ENCODE results near the gene ITGB6.

ITGB6 gene

DNA sequence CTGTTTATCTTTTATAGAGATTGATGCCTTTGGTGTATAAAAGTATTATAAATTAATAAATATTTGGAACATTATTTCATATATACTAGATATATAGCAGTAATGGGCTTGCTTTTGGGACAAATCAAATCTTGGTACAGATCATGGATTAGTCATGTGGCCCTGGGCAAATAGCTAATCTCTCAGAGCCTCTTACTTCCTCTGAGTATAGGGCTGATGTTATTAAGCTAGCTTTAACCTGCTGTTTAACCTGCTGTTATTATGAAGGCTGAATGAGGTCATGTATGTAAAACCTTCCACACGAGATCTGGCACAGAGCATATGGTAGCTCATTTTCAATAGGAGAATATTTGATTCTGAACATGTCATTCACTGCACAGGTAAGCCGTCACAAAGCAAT, 5.7 kb downstream of the ITGB6 start:
- no peak for TF ChIP-seq FOXM1 (IDR thresholded peaks at IDR 0.05; ENCODE audit: borderline replicate concordance, low read depth)

DNA sequence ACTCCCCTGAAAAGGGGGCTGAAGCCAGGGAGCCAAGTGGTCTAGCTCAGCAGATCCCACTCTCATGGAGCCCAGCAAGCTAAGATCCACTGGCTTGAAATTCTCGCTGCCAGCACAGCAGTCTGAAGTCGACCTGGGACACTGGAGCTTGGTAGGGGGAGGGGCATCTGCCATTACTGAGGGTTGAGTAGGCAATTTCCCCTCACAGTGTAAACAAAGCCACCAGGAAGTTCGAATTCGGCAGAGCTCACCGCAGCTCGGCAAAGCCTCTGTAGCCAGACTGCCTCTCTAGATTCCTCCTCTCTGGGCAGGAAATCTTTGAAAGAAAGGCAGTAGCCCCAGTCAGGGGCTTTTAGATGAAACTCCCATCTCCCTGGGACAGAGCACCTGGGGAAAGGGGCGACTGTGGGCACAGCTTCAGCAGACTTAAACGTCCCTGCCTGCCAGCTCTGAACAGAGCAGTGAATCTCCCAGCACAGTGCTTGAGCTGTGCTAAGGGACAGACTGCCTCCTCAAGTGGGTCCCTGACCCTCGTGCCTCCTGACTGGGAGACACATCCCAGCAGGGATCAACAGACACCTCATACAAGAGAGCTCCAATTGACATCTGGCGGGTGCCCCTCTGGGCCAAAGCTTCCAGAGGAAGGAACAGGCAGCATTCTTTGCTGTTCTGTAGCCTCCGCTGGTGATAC, 18.8 kb downstream of the ITGB6 start:
- TF ChIP-seq YY1 (IDR thresholded peaks at IDR 0.05; ENCODE audit: low read depth), result peak; percentile 71

DNA sequence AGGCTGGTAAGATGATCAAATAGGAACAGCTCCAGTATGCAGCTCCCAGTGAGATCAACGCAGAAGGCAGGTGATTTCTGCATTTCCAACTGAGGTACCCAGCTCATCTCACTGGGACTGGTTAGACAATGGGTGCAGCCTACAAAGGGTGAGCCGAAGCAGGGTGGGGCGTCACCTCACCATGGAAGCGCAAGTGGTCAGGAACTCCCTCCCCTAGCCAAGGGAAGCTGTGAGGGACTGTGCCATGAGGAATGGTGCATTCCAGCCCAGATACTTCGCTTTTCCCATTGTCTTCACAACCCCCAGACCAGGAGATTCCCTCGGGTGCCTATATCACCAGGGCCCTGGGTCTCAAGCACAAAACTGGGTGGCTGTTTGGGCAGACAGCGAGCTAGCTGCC, 19.4 kb downstream of the ITGB6 start:
- peak; percentile 40; the same call in 1 of the 2 replicates for TF ChIP-seq MAX (IDR thresholded peaks at IDR 0.05)
- TF ChIP-seq RAD21 (IDR thresholded peaks at IDR 0.05; ENCODE audit: low read depth), result 0 out of 2 replicates have a peak, but pooled peaks have one; percentile 1

GRCh38 chr2:160180172-160180571, 19.9 kb downstream of the ITGB6 start:
- TF ChIP-seq EP300 (IDR thresholded peaks at IDR 0.05; ENCODE audit: borderline replicate concordance), result no peak
- TF ChIP-seq, protein P1, sequence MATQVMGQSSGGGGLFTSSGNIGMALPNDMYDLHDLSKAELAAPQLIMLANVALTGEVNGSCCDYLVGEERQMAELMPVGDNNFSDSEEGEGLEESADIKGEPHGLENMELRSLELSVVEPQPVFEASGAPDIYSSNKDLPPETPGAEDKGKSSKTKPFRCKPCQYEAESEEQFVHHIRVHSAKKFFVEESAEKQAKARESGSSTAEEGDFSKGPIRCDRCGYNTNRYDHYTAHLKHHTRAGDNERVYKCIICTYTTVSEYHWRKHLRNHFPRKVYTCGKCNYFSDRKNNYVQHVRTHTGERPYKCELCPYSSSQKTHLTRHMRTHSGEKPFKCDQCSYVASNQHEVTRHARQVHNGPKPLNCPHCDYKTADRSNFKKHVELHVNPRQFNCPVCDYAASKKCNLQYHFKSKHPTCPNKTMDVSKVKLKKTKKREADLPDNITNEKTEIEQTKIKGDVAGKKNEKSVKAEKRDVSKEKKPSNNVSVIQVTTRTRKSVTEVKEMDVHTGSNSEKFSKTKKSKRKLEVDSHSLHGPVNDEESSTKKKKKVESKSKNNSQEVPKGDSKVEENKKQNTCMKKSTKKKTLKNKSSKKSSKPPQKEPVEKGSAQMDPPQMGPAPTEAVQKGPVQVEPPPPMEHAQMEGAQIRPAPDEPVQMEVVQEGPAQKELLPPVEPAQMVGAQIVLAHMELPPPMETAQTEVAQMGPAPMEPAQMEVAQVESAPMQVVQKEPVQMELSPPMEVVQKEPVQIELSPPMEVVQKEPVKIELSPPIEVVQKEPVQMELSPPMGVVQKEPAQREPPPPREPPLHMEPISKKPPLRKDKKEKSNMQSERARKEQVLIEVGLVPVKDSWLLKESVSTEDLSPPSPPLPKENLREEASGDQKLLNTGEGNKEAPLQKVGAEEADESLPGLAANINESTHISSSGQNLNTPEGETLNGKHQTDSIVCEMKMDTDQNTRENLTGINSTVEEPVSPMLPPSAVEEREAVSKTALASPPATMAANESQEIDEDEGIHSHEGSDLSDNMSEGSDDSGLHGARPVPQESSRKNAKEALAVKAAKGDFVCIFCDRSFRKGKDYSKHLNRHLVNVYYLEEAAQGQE (IDR thresholded peaks at IDR 0.05; ENCODE audit: low read depth), result no peak
- TF ChIP-seq YY1 (IDR thresholded peaks at IDR 0.05; ENCODE audit: low read depth), result no peak
- TF ChIP-seq USF1 (IDR thresholded peaks at IDR 0.05), result no peak
- no peak for TF ChIP-seq CREB1 (IDR thresholded peaks at IDR 0.05; ENCODE audit: low read depth)
- no peak for TF ChIP-seq TCF12 (IDR thresholded peaks at IDR 0.05; ENCODE audit: low read depth)
- TF ChIP-seq RAD21 (IDR thresholded peaks at IDR 0.05; ENCODE audit: low read depth), result no peak
- TF ChIP-seq ZBTB7A (IDR thresholded peaks at IDR 0.05; ENCODE audit: low read depth), result no peak
- TF ChIP-seq TEAD4 (IDR thresholded peaks at IDR 0.05), result no peak
- TF ChIP-seq FOXM1 (IDR thresholded peaks at IDR 0.05; ENCODE audit: borderline replicate concordance, low read depth), result no peak
- TF ChIP-seq TAF1 (IDR thresholded peaks at IDR 0.05; ENCODE audit: low read depth), result no peak
- TF ChIP-seq NFIC (IDR thresholded peaks at IDR 0.05), result no peak
- no peak for TF ChIP-seq CEBPB (IDR thresholded peaks at IDR 0.05)

DNA sequence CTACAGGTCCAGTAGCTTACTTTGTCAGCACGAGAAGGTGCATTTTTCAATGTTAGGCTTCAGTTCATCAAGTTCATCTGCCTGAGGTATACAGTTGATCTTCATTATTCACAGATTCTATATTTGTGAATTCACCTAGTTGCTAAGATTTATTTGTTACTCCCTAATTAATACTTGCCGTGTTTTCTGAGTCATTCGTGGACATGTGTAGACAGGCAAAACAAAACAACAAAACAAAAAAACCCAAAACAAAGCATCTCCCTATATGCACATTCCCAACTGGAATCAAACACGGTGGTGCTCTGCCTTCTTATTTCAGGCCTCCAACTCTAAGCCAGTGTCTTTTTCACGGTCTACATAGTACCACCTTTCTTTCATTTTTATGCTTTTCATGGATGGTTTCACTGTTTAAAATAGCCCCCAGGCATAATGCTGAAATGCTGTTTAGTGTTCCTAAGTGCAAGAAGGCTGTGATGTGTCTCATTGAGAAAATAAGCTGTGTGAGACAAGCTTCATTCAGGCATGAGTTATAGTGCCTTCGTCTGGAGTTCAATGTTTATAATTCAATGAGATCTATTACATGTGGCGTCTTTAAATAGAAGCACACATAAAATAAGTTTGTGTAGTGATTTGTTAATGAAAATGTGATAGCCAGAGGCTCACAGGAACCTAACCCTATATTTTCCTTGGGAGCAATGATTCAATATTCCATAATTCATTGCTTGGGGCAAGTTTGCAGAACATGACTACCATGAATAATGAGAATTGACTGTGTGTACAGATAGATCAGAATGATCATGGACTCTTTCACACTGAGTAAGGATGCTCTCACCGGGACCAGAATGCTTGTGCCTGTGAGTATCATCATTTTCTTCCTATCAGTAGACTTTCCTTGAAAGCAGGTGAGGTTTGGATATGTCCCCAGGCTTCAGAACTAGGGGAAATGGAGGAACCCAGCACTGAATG, 24.6 kb downstream of the ITGB6 start:
- no peak for TF ChIP-seq MAX (IDR thresholded peaks at IDR 0.05)
- no peak for TF ChIP-seq RAD21 (IDR thresholded peaks at IDR 0.05; ENCODE audit: low read depth)
- no peak for TF ChIP-seq YY1 (IDR thresholded peaks at IDR 0.05; ENCODE audit: low read depth)
- no peak for TF ChIP-seq TEAD4 (IDR thresholded peaks at IDR 0.05)
- no peak for TF ChIP-seq CEBPB (IDR thresholded peaks at IDR 0.05)
- TF ChIP-seq EP300 (IDR thresholded peaks at IDR 0.05; ENCODE audit: borderline replicate concordance), result no peak
- TF ChIP-seq FOXM1 (IDR thresholded peaks at IDR 0.05; ENCODE audit: borderline replicate concordance, low read depth), result no peak
- no peak for TF ChIP-seq ZBTB7A (IDR thresholded peaks at IDR 0.05; ENCODE audit: low read depth)
- TF ChIP-seq, protein P1 (IDR thresholded peaks at IDR 0.05; ENCODE audit: low read depth), result no peak
- TF ChIP-seq CREB1 (IDR thresholded peaks at IDR 0.05; ENCODE audit: low read depth), result no peak
- TF ChIP-seq NFIC (IDR thresholded peaks at IDR 0.05), result no peak

- TF ChIP-seq MAX (IDR thresholded peaks at IDR 0.05) (no peak), CREB1 (IDR thresholded peaks at IDR 0.05; ENCODE audit: low read depth) (no peak), TEAD4 (IDR thresholded peaks at IDR 0.05) (no peak), YY1 (IDR thresholded peaks at IDR 0.05; ENCODE audit: low read depth) (no peak), CEBPB (IDR thresholded peaks at IDR 0.05) (no peak)
- TF ChIP-seq, protein P1 (IDR thresholded peaks at IDR 0.05; ENCODE audit: low read depth), result no peak
These were observed 25.8 kb downstream of the ITGB6 start for GRCh38 chr2:160174322-160174721.
